Upper lobe of left lung (tissue), 6 donors: ENCODE results near the gene MRPS34. TPM values are rescaled to one million over a fixed set of nuclear protein-coding genes. Genes with fewer than 3 reads are reported as not detected.

Experiments used
- ATAC-seq, 2 donors: fragments of 200-7000 bp; cut with Tn5 transposase; one replicate each; pipeline ENCODE4 v1.9.1; 2022; ENCODE audit warnings: mild to moderate bottlenecking in 2 of 2, moderate library complexity in 2 of 2; ENCODE audit not compliant: low FRiP score in 2 of 2
- DNase-seq, 2 donors: peaks; one replicate each; pipeline ENCODE4 v3.0.0-alpha.2; 2019 to 2020
- H3K27ac ChIP-seq, 4 donors: fragments of 200-600 bp; sonication (generic); one replicate each; pipeline ENCODE4 v1.5.1; 2016 to 2019
- H3K27me3 ChIP-seq, 4 donors: fragments of 200-600 bp; sonication (generic); one replicate each; pipeline ENCODE4 v1.5.1; 2017 to 2019
- H3K36me3 ChIP-seq, 4 donors: fragments of 200-600 bp; sonication (generic); one replicate each; pipeline ENCODE4 v1.5.1; 2016 to 2019
- H3K4me1 ChIP-seq, 4 donors: fragments of 200-600 bp; sonication (generic); one replicate each; pipeline ENCODE4 v1.5.1; 2018 to 2019
- H3K4me3 ChIP-seq, 4 donors: fragments of 200-600 bp; sonication (generic); one replicate each; pipeline ENCODE4 v1.5.1; 2017 to 2019; ENCODE audit warnings: mild to moderate bottlenecking in 2 of 4, moderate library complexity in 1 of 4
- H3K9me3 ChIP-seq, 4 donors: fragments of 200-600 bp; sonication (generic); one replicate each; pipeline ENCODE4 v1.5.1; 2018 to 2019
- EP300 ChIP-seq, 4 donors: sonication (generic); formaldehyde crosslinking; IDR thresholded peaks; one replicate each; pipeline ENCODE4 v1.5.1; 2017; ENCODE audit warnings: antibody characterized with exemption in 4 of 4, control low read depth in 2 of 4
- POLR2A ChIP-seq, 4 donors: fragments of 450-650 bp; IDR thresholded peaks; one replicate each; pipeline ENCODE4 v1.5.1; 2016 to 2017; ENCODE audit warnings: antibody characterized with exemption in 4 of 4, mild to moderate bottlenecking in 2 of 4
- POLR2AphosphoS5 ChIP-seq, 2 donors: sonication (generic); formaldehyde crosslinking; IDR thresholded peaks; one replicate each; pipeline ENCODE4 v1.5.1; 2017; ENCODE audit warnings: antibody characterized with exemption in 2 of 2
- WGBS, 2 donors: methylation state at CpG; one replicate each; pipeline ENCODE4 v1.1.5; 2017 to 2018; 5-methylcytosine and 5-hydroxymethylcytosine counted together
- total RNA-seq, 6 donors: library from RNA; depleted of rRNA in 4 of 6; stranded (reverse); fragments of >200 nt in 4 of 6; gene quantifications; one replicate each; pipeline versions ENCODE4 v1.1.0 to v1.2.1, GENCODE V29; 2016 to 2021
- TF ChIP-seq, protein P1 (sequence below), 6 experiments: fragments of 450-650 bp in 4 of 6; fragments of 200-600 bp in 2 of 6; sonication (generic) in 2 of 6; IDR thresholded peaks; one replicate each; pipeline ENCODE4 v1.5.1; 2016 to 2019; ENCODE audit warnings: antibody characterized with exemption in 6 of 6
- donor health status: DM: no; HTN: no; CAD: no; lungs with moderate emphysema.
- donor health status: DM: no; HTN: yes; CAD: no; lungs with severe emphysema.

The MRPS34 gene
- total RNA-seq, 6 donors from 2014 or later = 49.2 to 91.7 (median 69.8) TPM

DNA sequence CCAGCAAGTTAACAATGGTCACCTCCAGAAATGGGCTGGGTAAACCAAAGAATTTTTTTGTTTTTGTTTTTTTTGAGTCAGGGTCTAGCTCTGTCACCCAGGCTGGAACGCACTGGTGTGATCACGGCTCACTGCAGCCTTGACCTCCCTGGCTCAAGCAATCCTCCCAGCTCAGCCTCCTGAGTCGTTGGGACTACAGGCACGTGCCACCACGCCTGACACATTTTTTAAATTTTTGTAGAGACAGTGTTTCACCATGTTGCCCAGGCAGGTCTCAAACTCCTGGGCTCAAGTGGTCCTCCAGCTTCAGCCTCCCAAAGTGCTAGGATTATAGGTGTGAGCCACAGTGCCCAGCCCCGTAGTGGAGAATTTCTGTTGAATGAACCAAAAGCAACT is 7.7 kb upstream of the MRPS34 start:
- peaks cover 23 to 50% (median 28%) of the 10 kb centered on the region in 4 donors for H3K4me1 ChIP-seq
- DNase-seq = no peak
- H3K4me3 ChIP-seq = no peak overlapping the region
- H3K27me3 ChIP-seq = no peaks in the 10 kb centered on the region
- H3K36me3 ChIP-seq = peaks cover 12 to 53% (median 41%) of the 10 kb centered on the region in 4 donors
- no peak for TF ChIP-seq POLR2A (IDR thresholded peaks at IDR 0.05)
- no peak for TF ChIP-seq POLR2AphosphoS5 (IDR thresholded peaks at IDR 0.05)
- TF ChIP-seq, protein P1, sequence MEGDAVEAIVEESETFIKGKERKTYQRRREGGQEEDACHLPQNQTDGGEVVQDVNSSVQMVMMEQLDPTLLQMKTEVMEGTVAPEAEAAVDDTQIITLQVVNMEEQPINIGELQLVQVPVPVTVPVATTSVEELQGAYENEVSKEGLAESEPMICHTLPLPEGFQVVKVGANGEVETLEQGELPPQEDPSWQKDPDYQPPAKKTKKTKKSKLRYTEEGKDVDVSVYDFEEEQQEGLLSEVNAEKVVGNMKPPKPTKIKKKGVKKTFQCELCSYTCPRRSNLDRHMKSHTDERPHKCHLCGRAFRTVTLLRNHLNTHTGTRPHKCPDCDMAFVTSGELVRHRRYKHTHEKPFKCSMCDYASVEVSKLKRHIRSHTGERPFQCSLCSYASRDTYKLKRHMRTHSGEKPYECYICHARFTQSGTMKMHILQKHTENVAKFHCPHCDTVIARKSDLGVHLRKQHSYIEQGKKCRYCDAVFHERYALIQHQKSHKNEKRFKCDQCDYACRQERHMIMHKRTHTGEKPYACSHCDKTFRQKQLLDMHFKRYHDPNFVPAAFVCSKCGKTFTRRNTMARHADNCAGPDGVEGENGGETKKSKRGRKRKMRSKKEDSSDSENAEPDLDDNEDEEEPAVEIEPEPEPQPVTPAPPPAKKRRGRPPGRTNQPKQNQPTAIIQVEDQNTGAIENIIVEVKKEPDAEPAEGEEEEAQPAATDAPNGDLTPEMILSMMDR (IDR thresholded peaks at IDR 0.05) = no peak
- TF ChIP-seq EP300 (IDR thresholded peaks at IDR 0.05) = no peak
- H3K27ac ChIP-seq = peak overlapping the region in 1 of 4 donors; percentile 85
- H3K9me3 ChIP-seq = no peaks in the 10 kb centered on the region
- no peak for ATAC-seq
- 71 to 75% methylated on average over 6 of the region's 6 CpGs for WGBS, 2 donors

DNA sequence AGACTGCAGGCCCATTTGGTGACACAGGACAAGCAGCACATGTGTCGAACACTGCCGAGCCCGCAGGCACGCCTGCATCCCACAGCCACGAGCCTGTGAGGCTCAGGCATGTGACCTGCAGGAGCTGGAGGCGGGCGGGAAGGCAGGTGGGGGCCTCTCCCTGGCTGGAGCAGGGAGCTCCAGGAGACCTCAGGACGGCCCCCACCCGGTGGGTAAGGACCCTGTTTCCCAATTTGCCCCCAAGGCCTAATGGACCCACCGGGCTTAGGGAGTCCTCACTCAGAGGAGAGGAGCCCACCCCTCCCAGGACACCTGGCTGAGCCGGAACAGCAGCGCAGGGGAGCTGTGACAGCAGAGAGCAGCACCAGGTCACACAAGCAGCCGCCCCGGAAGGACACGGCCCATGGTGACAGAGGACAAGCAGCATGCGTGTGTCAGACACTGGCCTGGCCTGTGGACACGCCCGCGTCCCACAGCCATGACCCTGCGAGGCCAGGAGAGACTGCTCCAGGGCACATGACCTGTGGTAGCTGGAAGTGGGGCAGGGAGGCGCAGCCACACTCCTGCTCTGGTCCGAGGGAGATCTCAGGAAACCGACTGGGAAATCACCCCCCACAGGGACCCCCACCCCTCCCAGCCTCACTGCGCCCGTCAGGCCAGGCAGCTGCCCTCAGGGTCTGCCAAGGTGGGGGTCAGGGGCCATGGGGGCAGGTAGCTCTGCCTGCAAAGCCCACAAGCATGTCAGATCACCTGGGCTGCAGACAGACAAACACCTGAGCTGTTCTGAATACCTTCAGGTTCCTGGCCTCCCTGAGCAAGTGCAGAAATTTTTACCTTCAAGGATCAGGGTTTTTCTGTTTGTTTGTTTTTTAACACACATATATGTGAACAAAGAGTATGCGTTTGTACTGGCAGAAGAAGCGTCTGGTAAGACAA is 7.1 kb upstream of the MRPS34 start:
- peak overlapping the region in 1 of 4 donors; percentile 5 for H3K27ac ChIP-seq
- no peak overlapping the region for H3K4me3 ChIP-seq
- TF ChIP-seq, protein P1 (IDR thresholded peaks at IDR 0.05) = no peak
- no peak for TF ChIP-seq EP300 (IDR thresholded peaks at IDR 0.05)
- TF ChIP-seq POLR2AphosphoS5 (IDR thresholded peaks at IDR 0.05) = no peak
- TF ChIP-seq POLR2A (IDR thresholded peaks at IDR 0.05) = peak in 1 of 4 donors; percentile 10
- H3K36me3 ChIP-seq = peaks cover 12 to 54% (median 47%) of the 10 kb centered on the region in 4 donors
- H3K4me1 ChIP-seq = peaks cover 21 to 46% (median 29%) of the 10 kb centered on the region in 4 donors
- no peaks in the 10 kb centered on the region for H3K9me3 ChIP-seq
- ATAC-seq (no peak), DNase-seq (peak in 1 of 2 donors; percentile 73)
- no peaks in the 10 kb centered on the region for H3K27me3 ChIP-seq
- WGBS, 2 donors = 86 to 92% methylated on average over 8 to 25 of the region's 27 CpGs

DNA sequence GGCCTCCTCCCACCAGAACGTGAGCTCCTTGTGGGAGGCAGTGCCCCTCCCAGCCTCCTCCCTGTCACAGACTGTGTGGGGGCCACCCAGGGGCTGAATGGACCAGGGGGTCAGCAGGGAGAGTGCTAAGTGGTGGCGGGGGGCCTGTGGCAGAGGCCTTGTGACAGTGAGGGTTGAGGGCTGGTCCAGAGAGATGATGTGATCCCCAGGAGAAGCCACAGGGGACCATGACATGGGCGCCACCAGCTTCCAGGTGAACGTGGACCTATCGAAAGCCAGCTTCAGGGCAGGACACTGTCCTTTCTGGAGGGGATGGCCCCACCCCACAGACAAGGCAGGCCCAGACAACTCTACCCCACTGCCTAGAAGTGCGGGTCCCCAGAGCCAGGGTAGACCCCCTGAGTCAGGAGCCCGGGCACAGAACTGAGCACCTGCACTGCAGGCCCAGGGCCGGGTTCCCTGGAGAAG is 6.3 kb upstream of the MRPS34 start:
- Histone ChIP-seq H3K4me1 (peaks cover 26 to 46% (median 36%) of the 10 kb centered on the region in 4 donors), H3K4me3 (no peak overlapping the region), H3K27ac (no peak overlapping the region), H3K36me3 (peaks cover 12 to 56% (median 48%) of the 10 kb centered on the region in 4 donors), H3K27me3 (no peaks in the 10 kb centered on the region), H3K9me3 (no peaks in the 10 kb centered on the region)
- TF ChIP-seq EP300 (IDR thresholded peaks at IDR 0.05) (no peak), POLR2A (IDR thresholded peaks at IDR 0.05) (no peak), POLR2AphosphoS5 (IDR thresholded peaks at IDR 0.05) (no peak)
- TF ChIP-seq, protein P1 (IDR thresholded peaks at IDR 0.05) = no peak
- ATAC-seq (no peak), DNase-seq (no peak)
- WGBS, 2 donors = 74 to 88% methylated on average over 7 to 8 of the region's 8 CpGs

DNA sequence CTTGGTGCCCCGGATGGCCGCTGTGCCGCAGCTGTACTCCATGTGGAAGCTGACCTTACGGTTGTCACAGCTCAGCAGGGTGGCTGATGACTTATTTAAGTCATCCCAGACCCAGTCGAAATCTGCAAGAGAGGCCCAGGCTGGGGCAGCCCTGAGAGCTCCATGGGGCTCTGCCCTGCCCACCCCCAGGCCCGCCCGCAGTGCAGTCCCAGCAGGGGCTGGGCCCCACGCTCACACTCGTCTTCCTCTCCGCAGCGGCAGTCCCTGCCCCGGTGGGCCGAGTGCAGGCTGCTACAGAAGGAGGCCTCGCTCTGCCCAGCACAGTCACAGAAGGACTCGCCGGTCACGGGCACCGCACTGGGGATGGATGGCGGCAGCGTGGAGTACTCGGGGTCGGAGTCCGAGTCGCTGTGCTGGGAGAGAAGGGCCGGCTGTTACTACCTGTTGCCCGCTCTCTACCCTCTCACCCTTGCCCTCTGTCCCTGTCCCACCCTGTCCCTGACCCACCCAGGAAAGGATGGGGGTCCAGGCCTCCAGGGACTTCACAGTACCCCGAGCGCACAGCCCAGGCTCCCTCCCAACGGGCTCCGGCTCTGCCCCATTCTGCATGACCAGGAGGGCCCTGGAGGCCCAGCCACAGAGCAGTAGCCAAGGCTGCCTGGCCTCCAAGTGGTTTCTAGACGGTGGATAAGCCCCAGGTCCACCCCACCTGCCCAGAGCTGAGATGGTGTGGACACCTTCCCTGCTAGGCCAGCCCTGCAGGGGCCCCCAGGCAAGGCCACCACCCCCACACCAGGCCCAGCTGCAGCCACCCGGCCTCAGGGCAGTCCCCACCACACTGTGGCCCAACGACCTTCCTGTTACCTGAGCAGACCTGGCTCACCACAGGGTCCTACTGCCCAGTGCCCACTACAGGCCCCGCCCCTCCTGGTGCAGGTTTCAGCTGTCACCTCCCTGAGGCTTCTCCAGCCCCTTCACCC is 5.6 kb upstream of the MRPS34 start:
- H3K36me3 ChIP-seq = peaks cover 12 to 56% (median 48%) of the 10 kb centered on the region in 4 donors
- H3K27ac ChIP-seq = no peak overlapping the region
- 91 to 94% methylated on average over 21 to 34 of the region's 34 CpGs for WGBS, 2 donors
- no peak for ATAC-seq
- TF ChIP-seq POLR2A (IDR thresholded peaks at IDR 0.05) = no peak
- no peak for TF ChIP-seq POLR2AphosphoS5 (IDR thresholded peaks at IDR 0.05)
- TF ChIP-seq, protein P1 (IDR thresholded peaks at IDR 0.05) = no peak
- TF ChIP-seq EP300 (IDR thresholded peaks at IDR 0.05) = no peak
- no peak overlapping the region for H3K4me3 ChIP-seq
- H3K9me3 ChIP-seq = no peaks in the 10 kb centered on the region
- DNase-seq = peak in 1 of 2 donors; percentile 80
- H3K4me1 ChIP-seq = peaks cover 24 to 46% (median 36%) of the 10 kb centered on the region in 4 donors
- no peaks in the 10 kb centered on the region for H3K27me3 ChIP-seq
